Activated B cell treated with CpG ODN at 0.5 μM for 24 hours (primary cell): Measurements from ENCODE around the gene ARHGAP15. TPM values are rescaled to one million over a fixed set of nuclear protein-coding genes. Genes with fewer than 3 reads are reported as not detected.

Experiments used
- ATAC-seq: fragments of 200-7000 bp; cut with Tn5 transposase; one replicate; pipeline ENCODE4 v1.10.0; 2021; ENCODE audit warnings: low read depth, mild to moderate bottlenecking, moderate library complexity
- CTCF ChIA-PET: fragments of 350-600 bp; sonication (Branson Sonifier 250); formaldehyde crosslinking; loops from one replicate; lab custom pipeline; 2021; ENCODE audit warnings: antibody characterized with exemption; lab: Charles Lee
- POLR2A ChIA-PET: fragments of 350-600 bp; sonication (Branson Sonifier 250); formaldehyde crosslinking; loops from one replicate; lab custom pipeline; 2021; ENCODE audit warnings: antibody characterized with exemption; lab: Charles Lee
- DNase-seq: peaks from one replicate; pipeline ENCODE4 v3.0.0; 2022
- H3K27ac Mint-ChIP-seq: one replicate; pipeline ENCODE4 v1.8.0; 2020; ENCODE audit warnings: mixed read lengths
- H3K27me3 Mint-ChIP-seq: one replicate; pipeline ENCODE4 v1.8.0; 2021; ENCODE audit warnings: mixed read lengths
- H3K36me3 Mint-ChIP-seq: one replicate; pipeline ENCODE4 v1.8.0; 2021; ENCODE audit warnings: low read depth, mixed read lengths
- H3K4me1 Mint-ChIP-seq: one replicate; pipeline ENCODE4 v1.8.0; 2021; ENCODE audit warnings: mixed read lengths
- H3K4me3 Mint-ChIP-seq: one replicate; pipeline ENCODE4 v1.8.0; 2020; ENCODE audit warnings: mild to moderate bottlenecking, mixed read lengths
- H3K9me3 Mint-ChIP-seq: one replicate; pipeline ENCODE4 v1.8.0; 2020; ENCODE audit warnings: mixed read lengths
- intact Hi-C: fragments of 100-400 bp; cut with micrococcal nuclease; formaldehyde crosslinking; loops from one replicate; pipeline ENCODE4 v1.15.1; 2024
- total RNA-seq: library from RNA; stranded (reverse); gene quantifications from 2 replicates; pipeline ENCODE4 v1.2.3, GENCODE V29; 2022
- TF ChIP-seq, protein P1 (sequence below): fragments of 200-600 bp; IDR thresholded peaks from one replicate; pipeline ENCODE4 v1.8.0; 2022; ENCODE audit warnings: antibody characterized with exemption, mild to moderate bottlenecking

ARHGAP15 gene
- total RNA-seq, 1 donor from 2014 or later, result 112 TPM

DNA sequence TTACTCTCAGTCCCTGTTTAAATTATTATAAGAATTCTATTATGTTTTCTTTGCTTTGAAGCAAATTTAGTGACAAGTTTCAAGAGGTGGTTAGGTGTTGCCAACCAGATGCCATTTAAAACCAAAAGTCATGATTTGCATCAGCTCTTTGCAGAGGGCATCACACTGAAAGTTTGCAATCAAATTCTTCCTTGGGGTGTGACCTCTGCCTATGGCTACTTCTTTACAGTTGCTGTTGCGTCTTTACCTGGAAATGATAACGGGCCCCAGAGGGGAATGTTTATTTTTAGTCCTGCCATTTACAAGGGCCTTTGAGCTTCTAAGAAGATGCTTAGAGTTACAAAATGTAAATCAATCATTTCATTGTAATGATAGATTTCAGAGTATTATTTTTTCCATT lies 561.0 kb downstream of the ARHGAP15 start:
- ChIA-PET CTCF (no interaction called here), POLR2A (interaction anchor here (0.6 kb wide), 1 partner anchor 409 kb away, joined by 3 read pairs; no protein-coding TSS in a partner anchor)
- no peak for ATAC-seq
- Mint-ChIP-seq H3K27me3 (no peaks in the 10 kb centered on the region), H3K4me3 (no peak overlapping the region), H3K9me3 (no peaks in the 10 kb centered on the region), H3K27ac (no peak overlapping the region), H3K4me1 (no peaks in the 10 kb centered on the region), H3K36me3 (peaks cover 34% of the 10 kb centered on the region)
- intact Hi-C loops, result no loop called here
- TF ChIP-seq, protein P1, sequence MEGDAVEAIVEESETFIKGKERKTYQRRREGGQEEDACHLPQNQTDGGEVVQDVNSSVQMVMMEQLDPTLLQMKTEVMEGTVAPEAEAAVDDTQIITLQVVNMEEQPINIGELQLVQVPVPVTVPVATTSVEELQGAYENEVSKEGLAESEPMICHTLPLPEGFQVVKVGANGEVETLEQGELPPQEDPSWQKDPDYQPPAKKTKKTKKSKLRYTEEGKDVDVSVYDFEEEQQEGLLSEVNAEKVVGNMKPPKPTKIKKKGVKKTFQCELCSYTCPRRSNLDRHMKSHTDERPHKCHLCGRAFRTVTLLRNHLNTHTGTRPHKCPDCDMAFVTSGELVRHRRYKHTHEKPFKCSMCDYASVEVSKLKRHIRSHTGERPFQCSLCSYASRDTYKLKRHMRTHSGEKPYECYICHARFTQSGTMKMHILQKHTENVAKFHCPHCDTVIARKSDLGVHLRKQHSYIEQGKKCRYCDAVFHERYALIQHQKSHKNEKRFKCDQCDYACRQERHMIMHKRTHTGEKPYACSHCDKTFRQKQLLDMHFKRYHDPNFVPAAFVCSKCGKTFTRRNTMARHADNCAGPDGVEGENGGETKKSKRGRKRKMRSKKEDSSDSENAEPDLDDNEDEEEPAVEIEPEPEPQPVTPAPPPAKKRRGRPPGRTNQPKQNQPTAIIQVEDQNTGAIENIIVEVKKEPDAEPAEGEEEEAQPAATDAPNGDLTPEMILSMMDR, result no peak
- DNase-seq, result no peak

DNA sequence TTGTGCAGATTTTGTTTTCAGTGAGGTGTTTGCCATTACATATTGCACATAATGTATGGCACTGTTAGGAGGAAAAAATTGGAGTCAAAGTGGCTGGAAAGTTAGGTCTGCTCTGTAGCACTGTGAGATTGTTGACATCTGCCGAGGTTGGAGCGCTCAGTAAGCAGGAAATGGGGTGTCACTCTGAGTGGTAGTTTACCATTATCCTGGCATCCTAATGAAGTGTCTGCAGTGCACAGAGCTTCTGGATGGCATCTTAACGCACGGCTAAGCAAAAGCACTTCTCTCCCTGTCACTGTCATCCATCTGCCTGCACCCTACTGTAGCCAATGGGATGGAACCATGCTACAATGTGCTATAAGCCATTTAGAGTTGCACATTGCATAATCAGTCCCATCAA lies 561.9 kb downstream of the ARHGAP15 start:
- TF ChIP-seq, protein P1, result no peak
- CTCF ChIA-PET, result no interaction called here
- Mint-ChIP-seq H3K27ac (no peak overlapping the region), H3K4me1 (peaks cover 2% of the 10 kb centered on the region), H3K9me3 (no peaks in the 10 kb centered on the region), H3K27me3 (no peaks in the 10 kb centered on the region), H3K36me3 (peaks cover 36% of the 10 kb centered on the region), H3K4me3 (no peak overlapping the region)
- POLR2A ChIA-PET, result no interaction called here
- intact Hi-C loops, result no loop called here
- no peak for DNase-seq
- no peak for ATAC-seq

GRCh38 chr2:143692162-143692561 lies 562.9 kb downstream of the ARHGAP15 start:
- no peak overlapping the region for H3K27ac Mint-ChIP-seq
- CTCF ChIA-PET, result no interaction called here

DNA sequence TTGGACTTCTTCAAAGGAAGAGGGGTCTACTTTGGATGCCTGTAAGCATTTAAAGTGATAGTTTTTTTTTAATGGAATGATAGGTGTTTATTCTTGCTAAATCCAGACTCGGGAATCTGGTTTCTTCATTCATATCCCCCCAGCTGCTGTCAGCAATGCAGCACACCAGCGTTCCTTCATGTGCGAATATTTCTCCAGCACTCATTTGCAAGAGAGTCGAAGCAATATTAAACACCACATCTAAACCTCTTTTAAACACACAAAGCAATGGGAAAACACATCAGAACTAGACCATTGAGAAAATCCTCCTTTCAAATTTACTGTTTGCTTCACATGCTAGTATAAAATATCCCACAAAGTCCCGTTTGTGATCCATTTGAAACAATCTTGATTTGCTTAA lies 563.7 kb downstream of the ARHGAP15 start:
- H3K4me1 Mint-ChIP-seq, result peaks cover 2% of the 10 kb centered on the region
- DNase-seq (no peak), ATAC-seq (no peak)
- ChIA-PET POLR2A (no interaction called here), CTCF (no interaction called here)
- intact Hi-C loops, result no loop called here
- H3K36me3 Mint-ChIP-seq, result peaks cover 36% of the 10 kb centered on the region
- H3K27ac Mint-ChIP-seq, result no peak overlapping the region
- TF ChIP-seq, protein P1, result no peak
- no peaks in the 10 kb centered on the region for H3K9me3 Mint-ChIP-seq
- no peak overlapping the region for H3K4me3 Mint-ChIP-seq
- H3K27me3 Mint-ChIP-seq, result no peaks in the 10 kb centered on the region

More at GRCh38 chr2:143692162-143692561, 562.9 kb downstream of the ARHGAP15 start:
- TF ChIP-seq, protein P1, result no peak
- POLR2A ChIA-PET, result no interaction called here
- Mint-ChIP-seq H3K27me3 (no peaks in the 10 kb centered on the region), H3K4me3 (no peak overlapping the region), H3K9me3 (no peaks in the 10 kb centered on the region), H3K36me3 (peaks cover 36% of the 10 kb centered on the region), H3K4me1 (peaks cover 2% of the 10 kb centered on the region)
- ATAC-seq, result no peak
- intact Hi-C loops, result no loop called here
- no peak for DNase-seq

DNA sequence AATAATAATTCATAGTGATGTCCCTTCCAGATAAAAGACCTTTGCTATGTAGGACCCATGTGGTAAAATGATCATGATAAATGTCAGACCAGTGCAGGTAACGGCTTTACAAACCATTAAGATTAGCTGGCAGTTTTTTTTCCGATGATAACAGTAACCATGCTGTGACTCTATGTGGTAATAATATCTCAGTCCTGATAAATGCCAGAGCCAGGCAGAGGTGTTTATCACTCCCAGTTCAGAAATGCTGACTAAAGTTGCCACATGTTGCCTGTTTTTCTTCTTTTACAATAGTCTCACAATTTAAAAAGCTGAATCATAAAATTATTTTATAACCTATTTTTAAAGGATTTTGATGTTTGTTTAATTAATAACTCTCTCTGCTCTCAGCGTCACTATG lies 565.1 kb downstream of the ARHGAP15 start:
- Mint-ChIP-seq H3K27ac (no peak overlapping the region), H3K9me3 (no peaks in the 10 kb centered on the region), H3K4me1 (peaks cover 2% of the 10 kb centered on the region), H3K27me3 (no peaks in the 10 kb centered on the region), H3K4me3 (no peak overlapping the region), H3K36me3 (peaks cover 28% of the 10 kb centered on the region)
- ChIA-PET POLR2A (no interaction called here), CTCF (interaction anchor here (1.2 kb wide), 1 partner anchor 9 kb away, joined by 3 read pairs; no protein-coding TSS in a partner anchor)
- no peak for ATAC-seq
- TF ChIP-seq, protein P1, result no peak
- intact Hi-C loops, result no loop called here
- no peak for DNase-seq
